Fibroblast of lung (primary cell): ENCODE measurements around the gene HCN3. TPM values are rescaled to one million over a fixed set of nuclear protein-coding genes. Genes with fewer than 3 reads are reported as not detected.
A peak's percentile ranks its signal among the peaks of the same experiment; 100 is the strongest.

Experiments used
- DNase-seq, 2 donors: peaks; one replicate each; pipeline versions ENCODE4 v3.0.0 to v3.0.0-alpha.2; 2010; ENCODE audit warnings: low read depth in 2 of 2
- H2AFZ ChIP-seq: 2 replicates; pipeline ENCODE4 v1.5.1; 2012; ENCODE audit warnings: low read length, control low read depth, inconsistent platforms
- H3K27ac ChIP-seq: 2 replicates; pipeline ENCODE4 v1.5.1; 2011; ENCODE audit warnings: low read length, control low read depth; ENCODE audit not compliant: insufficient read depth
- H3K27me3 ChIP-seq: 2 replicates; pipeline ENCODE4 v1.5.1; 2011; ENCODE audit warnings: mild to moderate bottlenecking, low read length; ENCODE audit not compliant: control insufficient read depth, insufficient read depth
- H3K36me3 ChIP-seq: 2 replicates; pipeline ENCODE4 v1.5.1; 2011; ENCODE audit warnings: low read length; ENCODE audit not compliant: control insufficient read depth, insufficient read depth
- H3K4me1 ChIP-seq: 2 replicates; pipeline ENCODE4 v1.5.1; 2011; ENCODE audit warnings: low read length; ENCODE audit not compliant: control insufficient read depth, insufficient read depth; ENCODE audit errors: extremely low read depth
- H3K4me2 ChIP-seq: 2 replicates; pipeline ENCODE4 v1.5.1; 2011; ENCODE audit warnings: low read length, control low read depth; ENCODE audit not compliant: insufficient read depth; ENCODE audit errors: extremely low read depth
- H3K4me3 ChIP-seq, 4 experiments: fragments of 200-600 bp in 1 of 4; sonication (generic) in 1 of 4; replicated peaks in 1 of 4; 2 replicates each; pipeline ENCODE4 v1.5.1; 2011 to 2016; ENCODE audit warnings: low read length in 4 of 4, low read depth in 3 of 4, mild to moderate bottlenecking in 3 of 4, control low read depth in 2 of 4, inconsistent platforms in 1 of 4, mixed read lengths in 1 of 4; ENCODE audit not compliant: insufficient read depth in 1 of 4; ENCODE audit errors: control extremely low read depth in 1 of 4
- H3K79me2 ChIP-seq: 2 replicates; pipeline ENCODE4 v1.5.1; 2012; ENCODE audit warnings: mild to moderate bottlenecking, low read length, inconsistent platforms; ENCODE audit not compliant: control insufficient read depth, insufficient read depth
- H3K9ac ChIP-seq: 2 replicates; pipeline ENCODE4 v1.5.1; 2011; ENCODE audit warnings: mild to moderate bottlenecking, low read length, control low read depth; ENCODE audit not compliant: insufficient read depth
- H3K9me3 ChIP-seq: 2 replicates; pipeline ENCODE4 v1.5.1; 2012; ENCODE audit warnings: low read depth, low read length; ENCODE audit not compliant: control insufficient read depth, insufficient read depth
- H4K20me1 ChIP-seq: 2 replicates; pipeline ENCODE4 v1.5.1; 2011; ENCODE audit warnings: low read length; ENCODE audit not compliant: control insufficient read depth, insufficient read depth; ENCODE audit errors: extremely low read depth
- EZH2 ChIP-seq: IDR thresholded peaks from 2 replicates; pipeline ENCODE4 v1.5.1; 2012; ENCODE audit warnings: low read length, control low read depth, mild to moderate bottlenecking; ENCODE audit errors: missing control alignments
- polyA plus RNA-seq, 2 donors: library from polyadenylated mRNA; depleted of rRNA in 1 of 2; stranded (reverse) in 1 of 2; unstranded in 1 of 2; fragments of >200 nt; gene quantifications; 2 replicates each; pipeline ENCODE4 v1.2.1, GENCODE V29; 2011 to 2012; ENCODE audit warnings: missing spikeins in 1 of 2
- total RNA-seq: library from RNA; depleted of rRNA; stranded (reverse); fragments of >200 nt; gene quantifications from 2 replicates; pipeline ENCODE4 v1.2.1, GENCODE V29; 2014
- TF ChIP-seq, protein P1 (sequence below), 2 donors: IDR thresholded peaks in 1 of 2; conservative IDR thresholded peaks in 1 of 2; 1 replicate in 1 of 2; 2 replicates in 1 of 2; pipeline ENCODE4 v1.5.1; 2011 to 2012; ENCODE audit warnings: low read length in 2 of 2, control low read depth in 1 of 2, inconsistent platforms in 1 of 2, low read depth in 1 of 2, mild to moderate bottlenecking in 1 of 2

HCN3 gene
- total and polyA plus RNA-seq, 2 donors (not counting 1 experiment from before 2014, with no cell fraction given), result 0.86 to 0.99 TPM

DNA sequence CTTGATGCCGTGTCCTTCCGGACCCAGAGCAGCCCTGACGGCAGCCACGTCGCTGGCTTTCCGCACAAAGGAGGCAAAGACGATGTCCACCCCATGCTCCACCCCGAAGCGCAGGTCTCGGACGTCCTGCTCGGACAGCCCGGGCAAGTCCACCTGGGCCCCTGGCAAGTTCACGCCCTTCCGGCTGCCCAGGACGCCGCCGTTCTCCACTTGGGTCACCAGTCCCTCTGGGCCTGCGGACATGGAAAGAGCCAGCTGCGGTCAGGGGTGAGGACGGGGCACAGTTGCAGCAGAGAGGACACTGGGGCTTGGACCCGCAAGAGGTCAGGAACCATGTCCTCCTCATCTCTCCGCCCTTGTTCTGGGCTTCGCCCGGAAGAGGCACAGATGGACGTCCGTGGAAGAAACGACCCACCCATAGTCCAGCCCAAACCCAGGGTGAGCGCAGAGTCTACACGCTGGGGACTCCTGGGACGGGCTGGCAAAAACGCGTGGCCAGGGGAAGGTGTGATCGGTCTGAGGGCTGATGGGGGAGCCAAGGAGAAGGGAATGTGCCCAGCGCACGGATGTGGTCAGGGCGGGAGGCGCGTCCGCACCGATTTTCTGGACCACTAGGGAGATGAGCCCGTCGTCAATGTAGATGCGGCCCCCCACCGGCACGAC lies 17.4 kb downstream of the HCN3 start:
- DNase-seq, result no peak
- H4K20me1 ChIP-seq, result no peaks in the 10 kb centered on the region
- H3K36me3 ChIP-seq, result no peaks in the 10 kb centered on the region
- H3K9me3 ChIP-seq, result no peaks in the 10 kb centered on the region
- H3K9ac ChIP-seq, result no peak overlapping the region
- no peaks in the 10 kb centered on the region for H3K4me1 ChIP-seq
- H3K27ac ChIP-seq, result no peak overlapping the region
- H3K79me2 ChIP-seq, result no peaks in the 10 kb centered on the region
- H3K4me3 ChIP-seq, result no peak overlapping the region
- H3K4me2 ChIP-seq, result no peak overlapping the region
- H3K27me3 ChIP-seq, result peaks cover 42% of the 10 kb centered on the region
- no peak overlapping the region for H2AFZ ChIP-seq
- TF ChIP-seq, protein P1, sequence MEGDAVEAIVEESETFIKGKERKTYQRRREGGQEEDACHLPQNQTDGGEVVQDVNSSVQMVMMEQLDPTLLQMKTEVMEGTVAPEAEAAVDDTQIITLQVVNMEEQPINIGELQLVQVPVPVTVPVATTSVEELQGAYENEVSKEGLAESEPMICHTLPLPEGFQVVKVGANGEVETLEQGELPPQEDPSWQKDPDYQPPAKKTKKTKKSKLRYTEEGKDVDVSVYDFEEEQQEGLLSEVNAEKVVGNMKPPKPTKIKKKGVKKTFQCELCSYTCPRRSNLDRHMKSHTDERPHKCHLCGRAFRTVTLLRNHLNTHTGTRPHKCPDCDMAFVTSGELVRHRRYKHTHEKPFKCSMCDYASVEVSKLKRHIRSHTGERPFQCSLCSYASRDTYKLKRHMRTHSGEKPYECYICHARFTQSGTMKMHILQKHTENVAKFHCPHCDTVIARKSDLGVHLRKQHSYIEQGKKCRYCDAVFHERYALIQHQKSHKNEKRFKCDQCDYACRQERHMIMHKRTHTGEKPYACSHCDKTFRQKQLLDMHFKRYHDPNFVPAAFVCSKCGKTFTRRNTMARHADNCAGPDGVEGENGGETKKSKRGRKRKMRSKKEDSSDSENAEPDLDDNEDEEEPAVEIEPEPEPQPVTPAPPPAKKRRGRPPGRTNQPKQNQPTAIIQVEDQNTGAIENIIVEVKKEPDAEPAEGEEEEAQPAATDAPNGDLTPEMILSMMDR (conservative IDR thresholded peaks at IDR 0.05 in 1 of 2, IDR thresholded peaks at IDR 0.05 in 1 of 2; ENCODE audit: low read depth in 1 of 2, low read length in 2 of 2), result no peak
- TF ChIP-seq EZH2, result peak; percentile 71

DNA sequence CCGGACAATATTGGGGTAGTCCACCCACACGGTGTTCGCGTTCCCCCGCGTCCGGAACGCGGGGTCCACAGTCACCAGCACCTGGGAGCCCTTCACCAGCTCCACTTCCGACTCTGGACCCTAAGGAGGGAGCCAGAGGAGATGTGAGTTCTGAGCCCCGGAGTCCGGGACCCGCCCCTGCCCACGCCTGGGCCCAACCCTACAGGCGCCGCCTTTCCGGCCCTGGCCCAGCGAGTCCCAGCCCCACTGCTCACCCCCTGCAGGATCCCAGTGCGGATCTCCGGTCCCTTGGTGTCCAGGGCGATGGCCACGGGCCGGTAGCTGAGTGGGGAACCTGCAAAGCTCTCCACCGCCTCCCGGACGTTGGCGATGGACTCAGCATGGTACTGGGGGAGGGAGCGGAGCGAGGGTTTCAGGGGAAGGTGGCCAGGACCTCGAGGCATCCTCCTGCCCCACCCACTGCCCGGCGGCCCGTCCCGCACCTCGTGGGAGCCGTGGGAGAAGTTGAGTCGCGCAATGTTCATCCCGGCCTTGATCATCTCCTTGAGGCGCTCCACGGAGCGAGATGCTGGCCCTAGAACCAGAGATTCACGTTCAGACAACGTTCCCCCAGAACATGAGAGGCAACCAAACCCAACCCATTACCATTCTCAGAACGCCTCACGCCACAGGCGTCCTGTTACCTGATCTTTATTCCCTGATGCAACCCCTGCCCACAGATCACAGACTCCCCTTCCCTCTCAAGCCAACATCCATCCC lies 18.1 kb downstream of the HCN3 start:
- DNase-seq, result no peak
- no peak overlapping the region for H3K9ac ChIP-seq
- H3K4me3 ChIP-seq, result no peak overlapping the region
- no peaks in the 10 kb centered on the region for H3K36me3 ChIP-seq
- H3K9me3 ChIP-seq, result no peaks in the 10 kb centered on the region
- no peak overlapping the region for H3K4me2 ChIP-seq
- no peaks in the 10 kb centered on the region for H3K4me1 ChIP-seq
- TF ChIP-seq, protein P1 (conservative IDR thresholded peaks at IDR 0.05 in 1 of 2, IDR thresholded peaks at IDR 0.05 in 1 of 2; ENCODE audit: low read depth in 1 of 2, low read length in 2 of 2), result no peak
- TF ChIP-seq EZH2, result peak; percentile 64
- no peaks in the 10 kb centered on the region for H4K20me1 ChIP-seq
- H3K79me2 ChIP-seq, result no peaks in the 10 kb centered on the region
- H3K27me3 ChIP-seq, result peaks cover 42% of the 10 kb centered on the region
- no peak overlapping the region for H2AFZ ChIP-seq
- H3K27ac ChIP-seq, result no peak overlapping the region

DNA sequence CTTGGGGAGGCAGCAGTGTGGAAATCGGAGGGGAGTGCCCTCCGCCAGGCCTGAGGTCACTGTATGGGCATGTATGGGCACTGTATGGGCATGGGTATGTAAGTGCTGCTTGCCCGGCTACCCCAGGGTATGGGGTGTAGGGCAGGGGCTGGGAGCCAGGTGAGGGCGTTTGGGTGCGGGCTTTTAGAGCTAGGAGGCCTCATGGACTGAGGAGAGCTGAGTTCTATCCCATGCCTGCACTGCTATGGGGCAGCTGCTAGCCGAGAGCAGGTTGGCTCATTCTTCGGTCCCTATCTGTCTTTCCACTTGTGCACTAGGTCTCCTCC lies 18.6 kb downstream of the HCN3 start:
- Histone ChIP-seq H3K27ac (no peak overlapping the region), H3K27me3 (peaks cover 42% of the 10 kb centered on the region), H3K4me1 (no peaks in the 10 kb centered on the region), H3K36me3 (no peaks in the 10 kb centered on the region), H3K4me3 (no peak overlapping the region), H4K20me1 (no peaks in the 10 kb centered on the region), H3K4me2 (no peak overlapping the region), H3K79me2 (no peaks in the 10 kb centered on the region), H2AFZ (no peak overlapping the region), H3K9me3 (no peaks in the 10 kb centered on the region), H3K9ac (no peak overlapping the region)
- TF ChIP-seq EZH2, result no peak
- TF ChIP-seq, protein P1 (conservative IDR thresholded peaks at IDR 0.05 in 1 of 2, IDR thresholded peaks at IDR 0.05 in 1 of 2; ENCODE audit: low read depth in 1 of 2, low read length in 2 of 2), result no peak
- DNase-seq, result no peak
